H1 (cell line): ENCODE data around the gene CCDC14. TPM values are rescaled to one million over a fixed set of nuclear protein-coding genes. Genes with fewer than 3 reads are reported as not detected.

Experiments used
- CTCF ChIA-PET: fragments of 300-600 bp; sonication (Branson Sonifier 250); formaldehyde crosslinking; loops from one replicate; lab custom pipeline; 2021; ENCODE audit not compliant: partially characterized antibody; lab: Charles Lee
- POLR2A ChIA-PET: fragments of 300-600 bp; sonication (Branson Sonifier 250); formaldehyde crosslinking; loops from one replicate; lab custom pipeline; 2021; ENCODE audit warnings: inconsistent platforms; ENCODE audit not compliant: partially characterized antibody; lab: Charles Lee
- DNase-seq, 2 experiments: peaks; one replicate each; pipeline versions ENCODE4 v3.0.0 to v3.0.0-alpha.2; 2010 to 2022; ENCODE audit warnings: low spot score in 2 of 2, low read depth in 1 of 2, mixed read lengths in 1 of 2
- FAIRE-seq: peaks from 2 replicates; lab custom pipeline; 2011; peaks lifted over from hg19 to GRCh38; lab: Jason Lieb, UNC
- H2AFZ ChIP-seq: 2 replicates; pipeline ENCODE4 v1.8.1; 2012; ENCODE audit warnings: low read length, inconsistent platforms
- H2AK5ac ChIP-seq: 2 replicates; pipeline ENCODE4 v1.6.1; 2013; ENCODE audit warnings: low read depth, low read length
- H2BK120ac ChIP-seq: replicated peaks from 2 replicates; pipeline ENCODE3; 2013; ENCODE audit warnings: low read depth, low read length, inconsistent platforms
- H2BK12ac ChIP-seq: 2 replicates; pipeline ENCODE4 v1.6.1; 2013; ENCODE audit warnings: low read depth, low read length
- H2BK15ac ChIP-seq: 2 replicates; pipeline ENCODE4 v1.6.1; 2013; ENCODE audit warnings: low read length
- H2BK20ac ChIP-seq: 2 replicates; pipeline ENCODE4 v1.6.1; 2013; ENCODE audit warnings: low read length
- H2BK5ac ChIP-seq: 2 replicates; pipeline ENCODE4 v1.6.1; 2013; ENCODE audit warnings: low read depth, low read length
- H3K14ac ChIP-seq: 2 replicates; pipeline ENCODE4 v1.6.1; 2013; ENCODE audit warnings: inconsistent platforms; ENCODE audit not compliant: insufficient read length
- H3K18ac ChIP-seq: 2 replicates; pipeline ENCODE4 v1.6.1; 2013; ENCODE audit warnings: low read length; ENCODE audit errors: extremely low read depth
- H3K23ac ChIP-seq: 2 replicates; pipeline ENCODE4 v1.6.1; 2013; ENCODE audit warnings: inconsistent platforms; ENCODE audit not compliant: insufficient read length
- H3K23me2 ChIP-seq: 2 replicates; pipeline ENCODE4 v1.6.1; 2013; ENCODE audit warnings: low read depth, low read length
- H3K27ac ChIP-seq: 2 replicates; pipeline ENCODE4 v1.6.1; 2011; ENCODE audit warnings: low read depth, low read length, inconsistent platforms
- H3K27me3 ChIP-seq, 4 experiments: replicated peaks in 1 of 4; 1 replicate in 1 of 4; 2 replicates in 3 of 4; pipeline versions ENCODE4 v1.6.1 to v1.8.1; 2011 to 2013; ENCODE audit warnings: low read length in 3 of 4, mild to moderate bottlenecking in 3 of 4, inconsistent platforms in 2 of 4, mixed read lengths in 2 of 4, moderate library complexity in 1 of 4; ENCODE audit not compliant: control insufficient read depth in 3 of 4, insufficient read depth in 3 of 4; ENCODE audit errors: extremely low read depth in 1 of 4
- H3K36me3 ChIP-seq, 4 experiments: 2 replicates each; pipeline versions ENCODE4 v1.6.1 to v1.8.1; 2011 to 2013; ENCODE audit warnings: mild to moderate bottlenecking in 4 of 4, low read length in 3 of 4, moderate library complexity in 2 of 4, control low read depth in 1 of 4, inconsistent platforms in 1 of 4; ENCODE audit not compliant: insufficient read depth in 4 of 4, control insufficient read depth in 2 of 4
- H3K4ac ChIP-seq: replicated peaks from 2 replicates; pipeline ENCODE3; 2013; ENCODE audit warnings: low read length, low read depth, mixed read lengths, inconsistent platforms; ENCODE audit not compliant: insufficient read length
- H3K4me1 ChIP-seq, 4 experiments: replicated peaks in 1 of 4; 1 replicate in 1 of 4; 2 replicates in 3 of 4; pipeline versions ENCODE4 v1.6.1 to v1.8.1; 2011 to 2013; ENCODE audit warnings: low read length in 3 of 4, inconsistent platforms in 2 of 4, mixed read lengths in 1 of 4; ENCODE audit not compliant: insufficient read depth in 4 of 4, control insufficient read depth in 3 of 4
- H3K4me2 ChIP-seq, 2 experiments: 2 replicates each; pipeline versions ENCODE4 v1.6.1 to v1.8.1; 2011 to 2013; ENCODE audit warnings: low read depth in 2 of 2, low read length in 2 of 2, control low read depth in 1 of 2, inconsistent platforms in 1 of 2, mild to moderate bottlenecking in 1 of 2; ENCODE audit not compliant: insufficient read depth in 1 of 2
- H3K4me3 ChIP-seq, 4 experiments: fragments of 200-600, 300-600 bp in 1 of 4; sonication (generic), shearing (Covaris generic), sonication (Bioruptor Twin) in 1 of 4; 2 replicates each; pipeline versions ENCODE4 v1.5.1 to v1.8.1; 2011 to 2016; ENCODE audit warnings: low read length in 4 of 4, low read depth in 3 of 4, control low read depth in 2 of 4, inconsistent platforms in 2 of 4, mild to moderate bottlenecking in 2 of 4, mixed read lengths in 1 of 4, moderate library complexity in 1 of 4; ENCODE audit not compliant: insufficient read depth in 2 of 4; ENCODE audit errors: extremely low read depth in 1 of 4
- H3K56ac ChIP-seq: replicated peaks from 2 replicates; pipeline ENCODE3; 2013; ENCODE audit warnings: low read depth, mild to moderate bottlenecking, mixed read lengths, low read length, inconsistent platforms; ENCODE audit not compliant: insufficient read length
- H3K79me1 ChIP-seq: 2 replicates; pipeline ENCODE4 v1.6.1; 2013; ENCODE audit warnings: low read depth, low read length, control low read depth
- H3K79me2 ChIP-seq, 2 experiments: 2 replicates each; pipeline versions ENCODE4 v1.6.1 to v1.8.1; 2012 to 2013; ENCODE audit warnings: low read length in 2 of 2, mild to moderate bottlenecking in 2 of 2, inconsistent platforms in 1 of 2; ENCODE audit not compliant: insufficient read depth in 2 of 2, control insufficient read depth in 1 of 2
- H3K9ac ChIP-seq, 4 experiments: replicated peaks in 1 of 4; 1 replicate in 1 of 4; 2 replicates in 3 of 4; pipeline versions ENCODE4 v1.6.1 to v1.8.1; 2011 to 2013; ENCODE audit warnings: low read depth in 3 of 4, low read length in 3 of 4, control low read depth in 2 of 4, mild to moderate bottlenecking in 2 of 4, moderate library complexity in 2 of 4, inconsistent platforms in 1 of 4; ENCODE audit errors: extremely low read depth in 1 of 4
- H3K9me3 ChIP-seq, 2 experiments: 2 replicates each; pipeline versions ENCODE4 v1.6.1 to v1.8.1; 2012 to 2013; ENCODE audit warnings: mild to moderate bottlenecking in 2 of 2, moderate library complexity in 2 of 2, control low read depth in 1 of 2, inconsistent platforms in 1 of 2, low read depth in 1 of 2, low read length in 1 of 2, mixed read lengths in 1 of 2; ENCODE audit not compliant: insufficient read depth in 2 of 2
- H4K20me1 ChIP-seq, 2 experiments: replicated peaks in 1 of 2; 2 replicates each; pipeline versions ENCODE3 to v1.8.1; 2011 to 2013; ENCODE audit warnings: inconsistent platforms in 2 of 2, low read length in 2 of 2, mild to moderate bottlenecking in 1 of 2; ENCODE audit not compliant: insufficient read depth in 2 of 2, control insufficient read depth in 1 of 2
- H4K5ac ChIP-seq: 2 replicates; pipeline ENCODE4 v1.6.1; 2013; ENCODE audit warnings: low read length, low read depth, mixed read lengths, inconsistent platforms; ENCODE audit not compliant: insufficient read length
- H4K8ac ChIP-seq: 2 replicates; pipeline ENCODE4 v1.8.0; 2013; ENCODE audit warnings: mild to moderate bottlenecking, moderate library complexity, low read length, inconsistent platforms; ENCODE audit not compliant: insufficient read depth; ENCODE audit errors: extremely low read depth
- H4K91ac ChIP-seq: replicated peaks from 2 replicates; pipeline ENCODE3; 2013; ENCODE audit warnings: low read length, mixed read lengths, inconsistent platforms; ENCODE audit not compliant: insufficient read length
- EGR1 ChIP-seq: IDR thresholded peaks from 2 replicates; pipeline ENCODE4 v1.6.1; 2011; ENCODE audit warnings: low read depth, low read length, borderline replicate concordance
- EZH2 ChIP-seq: fragments of 200-600 bp; sonication (generic); IDR thresholded peaks from 2 replicates; pipeline ENCODE4 v1.7.1; 2012; ENCODE audit warnings: low read depth, mild to moderate bottlenecking, moderate library complexity, low read length, inconsistent platforms; ENCODE audit not compliant: severe bottlenecking
- polyA plus RNA-seq, 7 experiments: library from polyadenylated mRNA; depleted of rRNA in 3 of 7; stranded (reverse) in 5 of 7; unstranded in 2 of 7; fragments of >200 nt in 5 of 7; fragments of 200-250 nt in 2 of 7; gene quantifications; 1 replicate in 5 of 7; 2 replicates in 1 of 7; 4 replicates in 1 of 7; pipeline versions ENCODE4 v1.2.1 to v1.2.3, GENCODE V29; 2011 to 2013; ENCODE audit warnings: missing spikeins in 2 of 7, mixed read lengths in 2 of 7
- total RNA-seq: library from RNA; stranded (reverse); fragmentation: NEBNext Ultra II Directional; extraction: Animal tissue kit (Norgen Biotek cat#: 25700); gene quantifications from 2 replicates; pipeline ENCODE4 v1.2.1, GENCODE V29; 2021

CCDC14 gene
- total and polyA plus RNA-seq, 2 of the 8 experiments (the other 6 are each of a cell fraction or from before 2014, with no cell fraction given) = 53.6 to 95.7 TPM

DNA sequence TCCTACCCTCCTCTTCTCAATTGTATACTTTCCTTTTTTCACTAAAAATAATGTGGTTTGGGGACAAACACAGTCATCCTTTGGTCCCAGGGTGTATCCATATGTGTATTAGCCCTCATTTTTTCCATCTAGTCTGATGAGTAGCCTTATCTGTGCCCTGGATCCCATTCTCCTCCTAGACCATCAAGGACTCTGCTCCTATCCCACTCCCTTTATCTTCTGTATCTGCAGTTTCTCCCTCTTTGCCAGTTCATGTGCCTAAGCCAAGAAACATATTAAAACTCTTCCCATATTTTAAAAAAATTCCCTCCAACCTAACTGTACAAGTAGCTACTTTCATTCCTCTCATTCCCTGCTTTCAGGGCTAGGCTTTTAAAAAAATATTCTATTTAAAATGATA lies 25.2 kb downstream of the CCDC14 start:
- Histone ChIP-seq H3K56ac (no peak overlapping the region), H4K8ac (no peak overlapping the region), H3K79me1 (no peaks in the 10 kb centered on the region), H3K9me3 (no peaks in the 10 kb centered on the region), H3K4me2 (no peak overlapping the region), H4K5ac (no peak overlapping the region), H2BK5ac (no peak overlapping the region), H3K79me2 (no peaks in the 10 kb centered on the region), H3K27ac (no peak overlapping the region), H3K23me2 (no peaks in the 10 kb centered on the region), H3K9ac (peak overlapping the region in 1 of 4 experiments; percentile 49; a peak in 1 of 7 replicates), H3K27me3 (no peaks in the 10 kb centered on the region), H2BK12ac (no peak overlapping the region), H2BK15ac (no peak overlapping the region), H3K23ac (no peak overlapping the region), H3K4me3 (no peak overlapping the region), H2AFZ (no peak overlapping the region), H3K4me1 (no peaks in the 10 kb centered on the region), H4K20me1 (no peaks in the 10 kb centered on the region), H3K18ac (no peak overlapping the region), H3K4ac (no peak overlapping the region), H3K14ac (no peak overlapping the region), H2BK120ac (no peak overlapping the region), H2BK20ac (no peak overlapping the region), H4K91ac (no peak overlapping the region), H3K36me3 (peaks cover 0 to 63% (median 14%) of the 10 kb centered on the region in 4 experiments; a peak in 4 of 8 replicates), H2AK5ac (no peak overlapping the region)
- CTCF ChIA-PET = interaction anchor here (1.1 kb wide), 1 partner anchor 212 kb away, joined by 5 read pairs; no protein-coding TSS in a partner anchor
- POLR2A ChIA-PET = no interaction called here
- no peak for DNase-seq
- no peak for FAIRE-seq
- TF ChIP-seq EZH2 (no peak), EGR1 (no peak)
